Neural cell (in vitro differentiated cells): Measurements from ENCODE around the gene TMEM131L.

Experiments used
- CTCF ChIP-seq: fragments of 450-650 bp; IDR thresholded peaks from 2 replicates; pipeline ENCODE4 v1.5.1; 2014; ENCODE audit warnings: antibody characterized with exemption, mild to moderate bottlenecking, moderate library complexity; ENCODE audit not compliant: poor library complexity, severe bottlenecking
- EP300 ChIP-seq: fragments of 450-650 bp; conservative IDR thresholded peaks from 2 replicates; pipeline ENCODE4 v1.6.1; 2014; ENCODE audit warnings: antibody characterized with exemption, mild to moderate bottlenecking, moderate library complexity; ENCODE audit not compliant: poor library complexity, severe bottlenecking
- EZH2 ChIP-seq: fragments of 200-600, 300-800 bp; shearing (Covaris generic), sonication (generic); IDR thresholded peaks from 2 replicates; pipeline ENCODE4 v1.6.1; 2014; ENCODE audit warnings: antibody characterized with exemption, low read length, borderline replicate concordance, mild to moderate bottlenecking; ENCODE audit not compliant: insufficient read depth, poor library complexity, severe bottlenecking
- MXI1 ChIP-seq: fragments of 450-650 bp; conservative IDR thresholded peaks from 2 replicates; pipeline ENCODE4 v1.6.1; 2014; ENCODE audit warnings: antibody characterized with exemption, mild to moderate bottlenecking; ENCODE audit not compliant: poor library complexity, severe bottlenecking
- POLR2AphosphoS5 ChIP-seq: IDR thresholded peaks from 2 replicates; pipeline ENCODE4 v1.6.1; 2012

- TF ChIP-seq CTCF (no peak), EP300 (no peak), MXI1 (no peak), EZH2 (no peak), POLR2AphosphoS5 (no peak)
These were observed 31.0 kb downstream of the TMEM131L start for GRCh38 chr4:153497091-153497531.
